Measurements from ENCODE around the gene IL17RC.

IL17RC gene

DNA sequence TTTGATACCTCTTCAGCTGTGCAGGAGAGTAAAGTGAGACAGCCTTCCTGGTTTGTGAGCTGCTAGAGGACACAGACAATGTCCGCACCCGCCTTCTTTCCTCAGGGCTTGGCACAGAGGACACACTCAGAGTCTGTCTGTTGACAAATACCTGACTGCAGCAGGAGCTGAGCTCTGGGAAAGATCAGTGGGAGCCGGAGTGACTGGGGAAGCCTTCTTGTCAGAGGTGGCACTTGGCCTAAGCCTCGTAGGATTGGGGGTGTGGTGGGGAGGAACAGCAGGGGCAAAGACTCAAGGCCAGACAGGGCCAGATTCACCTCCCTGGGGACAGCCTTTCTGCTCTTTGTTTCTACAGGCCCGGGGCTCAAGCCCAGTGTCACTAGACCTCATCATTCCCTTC, 3.3 kb upstream of the IL17RC start:
- H3K4me3 ChIP-seq (ENCODE audit: low read depth, low read length) = no peak overlapping the region
- TF ChIP-seq, protein P1, sequence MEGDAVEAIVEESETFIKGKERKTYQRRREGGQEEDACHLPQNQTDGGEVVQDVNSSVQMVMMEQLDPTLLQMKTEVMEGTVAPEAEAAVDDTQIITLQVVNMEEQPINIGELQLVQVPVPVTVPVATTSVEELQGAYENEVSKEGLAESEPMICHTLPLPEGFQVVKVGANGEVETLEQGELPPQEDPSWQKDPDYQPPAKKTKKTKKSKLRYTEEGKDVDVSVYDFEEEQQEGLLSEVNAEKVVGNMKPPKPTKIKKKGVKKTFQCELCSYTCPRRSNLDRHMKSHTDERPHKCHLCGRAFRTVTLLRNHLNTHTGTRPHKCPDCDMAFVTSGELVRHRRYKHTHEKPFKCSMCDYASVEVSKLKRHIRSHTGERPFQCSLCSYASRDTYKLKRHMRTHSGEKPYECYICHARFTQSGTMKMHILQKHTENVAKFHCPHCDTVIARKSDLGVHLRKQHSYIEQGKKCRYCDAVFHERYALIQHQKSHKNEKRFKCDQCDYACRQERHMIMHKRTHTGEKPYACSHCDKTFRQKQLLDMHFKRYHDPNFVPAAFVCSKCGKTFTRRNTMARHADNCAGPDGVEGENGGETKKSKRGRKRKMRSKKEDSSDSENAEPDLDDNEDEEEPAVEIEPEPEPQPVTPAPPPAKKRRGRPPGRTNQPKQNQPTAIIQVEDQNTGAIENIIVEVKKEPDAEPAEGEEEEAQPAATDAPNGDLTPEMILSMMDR (IDR thresholded peaks at IDR 0.05; ENCODE audit: borderline replicate concordance, insufficient read depth, low read depth, low read length) = no peak

GRCh38 chr3:9914011-9914410, 2.9 kb upstream of the IL17RC start:
- TF ChIP-seq, protein P1 (IDR thresholded peaks at IDR 0.05; ENCODE audit: borderline replicate concordance, insufficient read depth, low read depth, low read length) = no peak
- H3K4me3 ChIP-seq (ENCODE audit: low read depth, low read length) = no peak overlapping the region

GRCh38 chr3:9914559-9915253, 2.2 kb upstream of the IL17RC start:
- TF ChIP-seq, protein P1 (IDR thresholded peaks at IDR 0.05; ENCODE audit: borderline replicate concordance, insufficient read depth, low read depth, low read length) = no peak
- H3K4me3 ChIP-seq (ENCODE audit: low read depth, low read length) = peak overlapping the region; percentile 43

DNA sequence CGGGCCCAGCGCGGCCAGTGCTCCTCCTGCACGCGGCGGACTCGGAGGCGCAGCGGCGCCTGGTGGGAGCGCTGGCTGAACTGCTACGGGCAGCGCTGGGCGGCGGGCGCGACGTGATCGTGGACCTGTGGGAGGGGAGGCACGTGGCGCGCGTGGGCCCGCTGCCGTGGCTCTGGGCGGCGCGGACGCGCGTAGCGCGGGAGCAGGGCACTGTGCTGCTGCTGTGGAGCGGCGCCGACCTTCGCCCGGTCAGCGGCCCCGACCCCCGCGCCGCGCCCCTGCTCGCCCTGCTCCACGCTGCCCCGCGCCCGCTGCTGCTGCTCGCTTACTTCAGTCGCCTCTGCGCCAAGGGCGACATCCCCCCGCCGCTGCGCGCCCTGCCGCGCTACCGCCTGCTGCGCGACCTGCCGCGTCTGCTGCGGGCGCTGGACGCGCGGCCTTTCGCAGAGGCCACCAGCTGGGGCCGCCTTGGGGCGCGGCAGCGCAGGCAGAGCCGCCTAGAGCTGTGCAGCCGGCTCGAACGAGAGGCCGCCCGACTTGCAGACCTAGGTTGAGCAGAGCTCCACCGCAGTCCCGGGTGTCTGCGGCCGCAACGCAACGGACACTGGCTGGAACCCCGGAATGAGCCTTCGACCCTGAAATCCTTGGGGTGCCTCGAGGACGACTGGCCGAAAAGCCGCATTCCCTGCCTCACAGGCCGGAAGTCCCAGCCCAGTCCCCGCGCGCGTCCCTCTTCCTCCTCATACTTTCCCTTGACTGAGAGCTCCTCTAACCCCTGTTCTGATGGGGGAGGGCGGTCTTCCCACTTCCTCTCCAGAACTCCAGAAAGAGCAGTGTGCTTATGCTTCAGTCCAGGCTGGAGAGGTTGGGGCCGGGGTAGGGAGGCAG, 1.4 kb upstream of the IL17RC start:
- TF ChIP-seq, protein P1 (IDR thresholded peaks at IDR 0.05; ENCODE audit: borderline replicate concordance, insufficient read depth, low read depth, low read length) = peak; percentile 16; the same call in 1 of the 2 replicates
- H3K4me3 ChIP-seq (ENCODE audit: low read depth, low read length) = peak overlapping the region; percentile 43

DNA sequence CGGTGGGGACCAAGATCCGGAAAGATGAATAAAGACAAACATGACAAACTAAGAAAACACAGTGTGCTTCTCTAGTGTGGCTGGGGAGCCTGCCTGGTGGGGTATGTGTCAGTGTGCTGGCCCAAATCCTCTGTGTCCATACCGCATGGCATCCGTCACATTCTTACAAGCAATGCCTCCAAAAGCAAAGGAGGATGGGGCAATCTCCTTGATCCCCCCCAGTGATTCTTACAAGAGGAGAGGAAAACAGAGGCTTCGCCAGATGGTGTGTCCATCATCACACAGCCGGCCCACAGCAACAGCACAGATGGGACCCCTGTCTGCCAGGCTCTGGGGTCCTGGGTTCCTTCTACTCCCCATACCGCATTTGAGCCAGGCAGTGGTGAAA, 558 bp upstream of the IL17RC start:
- H3K4me3 ChIP-seq (ENCODE audit: low read depth, low read length) = no peak overlapping the region
- TF ChIP-seq, protein P1 (IDR thresholded peaks at IDR 0.05; ENCODE audit: borderline replicate concordance, insufficient read depth, low read depth, low read length) = no peak

DNA sequence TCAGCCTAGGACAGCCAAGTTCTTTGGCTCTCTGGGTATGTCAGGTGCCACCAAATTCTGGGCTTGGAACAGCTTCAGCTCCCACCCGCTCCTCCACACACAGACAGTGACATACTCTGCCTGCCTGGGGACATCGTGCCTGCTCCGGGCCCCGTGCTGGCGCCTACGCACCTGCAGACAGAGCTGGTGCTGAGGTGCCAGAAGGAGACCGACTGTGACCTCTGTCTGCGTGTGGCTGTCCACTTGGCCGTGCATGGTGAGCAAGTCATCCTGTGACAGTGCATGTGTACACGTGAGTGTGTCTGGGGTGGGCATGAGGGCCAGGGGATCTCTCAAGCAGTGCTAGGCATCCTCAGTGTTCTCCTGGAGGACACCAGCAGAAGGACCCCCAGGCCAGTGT, 922 bp downstream of the IL17RC start:
- TF ChIP-seq, protein P1 (IDR thresholded peaks at IDR 0.05; ENCODE audit: borderline replicate concordance, insufficient read depth, low read depth, low read length) = no peak
- no peak overlapping the region for H3K4me3 ChIP-seq (ENCODE audit: low read depth, low read length)

All from GM12875 (cell line).